ENCODE data around the gene GSX2. TPM values are rescaled to one million over a fixed set of nuclear protein-coding genes. Genes with fewer than 3 reads are reported as not detected.

The GSX2 gene
- total RNA-seq, 1 experiment from 2014 or later = not detected

DNA sequence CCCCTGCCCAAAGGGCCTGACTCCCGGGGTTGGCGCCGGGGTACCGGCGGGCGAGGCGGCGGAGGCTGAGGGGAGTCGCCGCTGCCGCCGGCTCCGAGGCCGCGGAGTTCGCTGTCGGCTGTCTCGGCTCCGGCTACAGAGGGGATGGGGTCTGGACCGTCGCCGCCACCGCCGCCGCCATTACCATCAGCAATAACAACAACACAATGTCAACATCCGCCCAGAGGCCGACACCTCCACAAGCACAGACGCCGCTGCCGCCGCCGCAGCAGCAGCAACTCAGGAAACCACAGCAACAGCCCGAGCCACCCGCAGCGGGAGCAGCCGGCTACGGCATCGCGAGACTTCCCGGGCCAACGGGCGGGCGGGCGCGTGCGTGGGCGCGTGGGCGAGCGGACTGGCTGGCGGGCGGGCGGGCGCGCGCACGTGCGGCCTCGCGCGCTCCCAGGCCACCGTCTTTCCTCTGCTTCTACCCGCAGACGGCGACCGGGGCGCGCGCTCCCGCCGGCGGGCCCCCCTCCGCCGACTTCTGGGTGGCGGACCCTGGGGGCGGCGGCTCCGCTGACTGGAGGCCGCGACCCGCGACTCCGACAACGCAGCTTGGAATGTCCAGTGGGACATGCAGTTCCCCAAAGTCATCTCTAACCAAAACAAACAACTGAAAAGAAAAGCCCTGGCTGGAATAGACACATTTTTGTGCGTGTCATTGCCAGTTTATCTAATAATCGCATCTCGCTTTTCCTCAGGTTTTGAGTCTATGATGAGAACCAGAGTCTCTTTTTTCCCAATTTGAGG is 35.4 kb upstream of the GSX2 start, which contains the start of gene CHIC2:
Gene CHIC2, minus strand, starts transcription at position 289 of the 795 bp plus-strand sequence. CDS start 305 bp downstream, outside the sequence.
- Histone ChIP-seq H3K27ac (peak within 1 kb of the TSS; percentile 99), H3K9me3 (replicated peaks) (no peaks in the 10 kb centered on the region), H3K4me1 (replicated peaks) (peaks cover 38% of the 10 kb centered on the region), H3K36me3 (peaks cover 24% of the 10 kb centered on the region), H3K27me3 (replicated peaks) (no peaks in the 10 kb centered on the region), H3K4me3 (peak within 1 kb of the TSS; percentile 96)
- peak; percentile 97 to 99 for DNase-seq (ENCODE audit: low read depth in 1 of 2, low spot score in 2 of 2)

GRCh38 chr4:54065282-54066087 is 34.5 kb upstream of the GSX2 start:
- Histone ChIP-seq H3K27ac (peak overlapping the region; percentile 99), H3K27me3 (replicated peaks) (no peaks in the 10 kb centered on the region), H3K36me3 (peaks cover 21% of the 10 kb centered on the region), H3K9me3 (replicated peaks) (no peaks in the 10 kb centered on the region), H3K4me1 (replicated peaks) (peaks cover 38% of the 10 kb centered on the region), H3K4me3 (peak overlapping the region; percentile 96)
- peak; percentile 72 to 87 for DNase-seq (ENCODE audit: low read depth in 1 of 2, low spot score in 2 of 2)

- H3K27ac ChIP-seq = peak overlapping the region; percentile 99
- no peaks in the 10 kb centered on the region for H3K27me3 ChIP-seq (replicated peaks)
- no peak for DNase-seq (ENCODE audit: low read depth in 1 of 2, low spot score in 2 of 2)
- H3K4me1 ChIP-seq (replicated peaks) = peaks cover 38% of the 10 kb centered on the region
- H3K4me3 ChIP-seq = no peak overlapping the region
- H3K9me3 ChIP-seq (replicated peaks) = no peaks in the 10 kb centered on the region
- H3K36me3 ChIP-seq = peaks cover 21% of the 10 kb centered on the region
These were observed 33.9 kb upstream of the GSX2 start for GRCh38 chr4:54066088-54066415.

GRCh38 chr4:54066718-54067129 is 33.2 kb upstream of the GSX2 start:
- DNase-seq (ENCODE audit: low read depth in 1 of 2, low spot score in 2 of 2) = peak in 1 of 2 experiments; percentile 36
- peak overlapping the region; percentile 99 for H3K27ac ChIP-seq
- no peaks in the 10 kb centered on the region for H3K9me3 ChIP-seq (replicated peaks)
- H3K36me3 ChIP-seq = peaks cover 21% of the 10 kb centered on the region
- H3K4me1 ChIP-seq (replicated peaks) = peaks cover 38% of the 10 kb centered on the region
- no peaks in the 10 kb centered on the region for H3K27me3 ChIP-seq (replicated peaks)
- H3K4me3 ChIP-seq = no peak overlapping the region

DNA sequence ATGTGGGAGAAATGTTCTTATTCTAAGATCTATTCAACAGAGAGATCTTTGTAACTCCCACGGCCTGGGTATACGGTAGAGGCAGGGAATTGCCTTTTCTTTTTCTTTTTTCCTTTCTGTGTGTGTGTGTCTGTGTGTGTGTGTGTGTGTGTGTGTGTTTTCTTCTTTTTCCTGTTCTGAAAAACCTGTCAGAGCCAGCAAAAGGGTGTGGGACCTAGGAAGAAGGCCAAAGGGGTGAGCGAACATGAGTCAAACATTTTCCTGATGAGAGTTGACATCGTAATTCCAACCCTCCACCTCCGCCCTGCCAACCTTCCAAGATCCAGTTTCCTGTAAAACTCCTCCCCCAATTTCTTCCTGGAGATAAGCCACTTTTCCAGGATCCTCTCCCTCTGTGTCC is 32.8 kb upstream of the GSX2 start:
- no peaks in the 10 kb centered on the region for H3K27me3 ChIP-seq (replicated peaks)
- peaks cover 38% of the 10 kb centered on the region for H3K4me1 ChIP-seq (replicated peaks)
- H3K36me3 ChIP-seq = peaks cover 21% of the 10 kb centered on the region
- peak overlapping the region; percentile 99 for H3K27ac ChIP-seq
- peak; percentile 54 to 61 for DNase-seq (ENCODE audit: low read depth in 1 of 2, low spot score in 2 of 2)
- H3K4me3 ChIP-seq = no peak overlapping the region
- H3K9me3 ChIP-seq (replicated peaks) = no peaks in the 10 kb centered on the region

- no peak overlapping the region for H3K4me3 ChIP-seq
- peak overlapping the region; percentile 64 for H3K27ac ChIP-seq
- no peaks in the 10 kb centered on the region for H3K27me3 ChIP-seq (replicated peaks)
- no peaks in the 10 kb centered on the region for H3K9me3 ChIP-seq (replicated peaks)
- H3K36me3 ChIP-seq = no peaks in the 10 kb centered on the region
- H3K4me1 ChIP-seq (replicated peaks) = peaks cover 61% of the 10 kb centered on the region
- peak; percentile 77 to 80 for DNase-seq (ENCODE audit: low read depth in 1 of 2, low spot score in 2 of 2)
These were observed 26.6 kb upstream of the GSX2 start for GRCh38 chr4:54073271-54073880.

DNA sequence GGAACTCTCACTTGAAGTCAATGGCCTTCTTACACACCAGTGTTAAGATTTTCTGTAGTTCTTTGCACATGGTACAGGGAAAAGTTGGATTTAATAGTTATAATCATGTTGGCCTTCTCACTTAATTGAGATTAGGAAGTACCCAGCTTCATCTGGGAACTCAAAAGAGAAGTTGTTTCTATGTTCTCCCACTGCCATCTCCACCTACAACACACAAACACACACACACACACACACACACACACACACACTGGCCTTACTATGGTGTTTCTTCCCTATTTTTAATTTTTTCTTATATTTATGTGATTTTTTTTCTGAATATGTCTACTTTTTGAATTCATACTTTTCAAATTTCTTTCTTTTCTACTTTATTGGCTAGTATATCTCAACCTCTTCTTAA is 25.6 kb upstream of the GSX2 start:
- no peak for DNase-seq (ENCODE audit: low read depth in 1 of 2, low spot score in 2 of 2)
- Histone ChIP-seq H3K36me3 (no peaks in the 10 kb centered on the region), H3K4me3 (no peak overlapping the region), H3K27me3 (replicated peaks) (no peaks in the 10 kb centered on the region), H3K9me3 (replicated peaks) (no peaks in the 10 kb centered on the region), H3K27ac (peak overlapping the region; percentile 64), H3K4me1 (replicated peaks) (peaks cover 71% of the 10 kb centered on the region)

DNA sequence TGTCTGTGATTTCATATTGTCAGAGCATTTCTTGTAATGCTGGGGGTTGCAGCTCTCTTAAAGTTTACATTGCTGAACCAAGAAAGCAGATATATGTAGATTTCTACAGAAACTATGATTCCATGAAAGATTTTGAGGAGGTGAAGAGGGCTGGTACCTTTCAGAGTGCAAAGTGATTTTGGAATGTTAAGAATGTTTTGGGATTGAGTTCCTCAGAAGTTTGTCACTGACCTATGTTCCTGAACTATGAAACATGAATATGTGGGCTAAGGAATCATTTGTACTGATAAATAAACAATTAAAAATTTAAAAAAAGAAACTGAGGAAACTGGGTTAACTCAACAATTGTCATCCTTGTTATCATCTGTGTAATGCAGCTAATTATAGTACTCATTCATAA is 23.3 kb upstream of the GSX2 start:
- Histone ChIP-seq H3K9me3 (replicated peaks) (no peaks in the 10 kb centered on the region), H3K4me1 (replicated peaks) (peaks cover 79% of the 10 kb centered on the region), H3K4me3 (no peak overlapping the region), H3K27me3 (replicated peaks) (no peaks in the 10 kb centered on the region), H3K27ac (peak overlapping the region; percentile 65), H3K36me3 (no peaks in the 10 kb centered on the region)
- DNase-seq (ENCODE audit: low read depth in 1 of 2, low spot score in 2 of 2) = peak in 1 of 2 experiments; percentile 63

- no peaks in the 10 kb centered on the region for H3K9me3 ChIP-seq (replicated peaks)
- peak in 1 of 2 experiments; percentile 57 for DNase-seq (ENCODE audit: low read depth in 1 of 2, low spot score in 2 of 2)
- H3K4me1 ChIP-seq (replicated peaks) = peaks cover 83% of the 10 kb centered on the region
- H3K36me3 ChIP-seq = no peaks in the 10 kb centered on the region
- no peak overlapping the region for H3K4me3 ChIP-seq
- H3K27ac ChIP-seq = peak overlapping the region; percentile 65
- no peaks in the 10 kb centered on the region for H3K27me3 ChIP-seq (replicated peaks)
These were observed 22.2 kb upstream of the GSX2 start for GRCh38 chr4:54077812-54078211.

DNA sequence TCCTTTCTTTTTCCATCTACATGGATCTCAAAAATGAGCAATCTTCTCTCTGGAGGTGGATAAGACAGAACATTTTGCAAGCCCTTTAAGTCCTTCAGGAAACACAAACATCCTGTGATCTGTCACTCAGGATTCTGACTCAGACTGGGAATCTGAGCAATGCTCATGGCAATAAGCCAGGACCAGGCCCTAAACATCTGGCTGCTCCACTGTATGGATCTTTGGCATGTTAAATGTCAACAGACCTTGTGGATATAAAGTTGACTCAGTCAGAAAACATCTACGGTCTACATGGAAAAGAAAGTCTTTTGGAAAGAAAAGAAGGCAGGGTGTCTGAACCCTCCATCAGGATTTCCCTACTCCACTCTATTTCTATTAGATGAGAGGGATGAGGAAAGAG is 17.8 kb upstream of the GSX2 start:
- peaks cover 63% of the 10 kb centered on the region for H3K4me1 ChIP-seq (replicated peaks)
- no peaks in the 10 kb centered on the region for H3K36me3 ChIP-seq
- peak; percentile 94 for DNase-seq (ENCODE audit: low read depth in 1 of 2, low spot score in 2 of 2)
- no peaks in the 10 kb centered on the region for H3K27me3 ChIP-seq (replicated peaks)
- no peak overlapping the region for H3K4me3 ChIP-seq
- H3K27ac ChIP-seq = peak overlapping the region; percentile 64
- no peaks in the 10 kb centered on the region for H3K9me3 ChIP-seq (replicated peaks)

DNA sequence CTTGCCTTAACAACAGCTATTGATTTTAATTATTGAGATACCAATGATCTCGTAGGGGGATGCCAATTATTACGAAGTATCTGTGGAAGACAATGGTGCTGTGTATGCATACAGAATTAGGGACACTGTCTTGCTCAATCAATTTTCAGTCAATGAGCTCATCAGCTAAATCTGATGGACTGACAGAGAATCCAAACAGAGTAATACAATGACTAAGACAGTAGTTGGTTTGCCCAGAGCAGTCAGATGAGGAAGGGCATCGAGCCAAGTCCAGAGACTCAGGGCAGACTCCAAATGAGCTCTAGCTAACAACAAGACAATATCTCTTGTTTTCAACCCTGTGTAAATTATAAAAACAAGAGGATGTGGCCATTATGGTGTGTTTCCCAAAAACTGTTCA is 14.7 kb upstream of the GSX2 start:
- peak; percentile 69 to 80 for DNase-seq (ENCODE audit: low read depth in 1 of 2, low spot score in 2 of 2)
- peaks cover 40% of the 10 kb centered on the region for H3K4me1 ChIP-seq (replicated peaks)
- H3K27me3 ChIP-seq (replicated peaks) = no peaks in the 10 kb centered on the region
- no peak overlapping the region for H3K4me3 ChIP-seq
- H3K36me3 ChIP-seq = no peaks in the 10 kb centered on the region
- peak overlapping the region; percentile 36 for H3K27ac ChIP-seq
- no peaks in the 10 kb centered on the region for H3K9me3 ChIP-seq (replicated peaks)

- Histone ChIP-seq H3K9me3 (replicated peaks) (no peaks in the 10 kb centered on the region), H3K36me3 (no peaks in the 10 kb centered on the region), H3K27ac (no peak overlapping the region), H3K27me3 (replicated peaks) (no peaks in the 10 kb centered on the region), H3K4me3 (no peak overlapping the region), H3K4me1 (replicated peaks) (peaks cover 25% of the 10 kb centered on the region)
- DNase-seq (ENCODE audit: low read depth in 1 of 2, low spot score in 2 of 2) = no peak
These were observed 10.1 kb upstream of the GSX2 start for GRCh38 chr4:54089875-54090274.

DNA sequence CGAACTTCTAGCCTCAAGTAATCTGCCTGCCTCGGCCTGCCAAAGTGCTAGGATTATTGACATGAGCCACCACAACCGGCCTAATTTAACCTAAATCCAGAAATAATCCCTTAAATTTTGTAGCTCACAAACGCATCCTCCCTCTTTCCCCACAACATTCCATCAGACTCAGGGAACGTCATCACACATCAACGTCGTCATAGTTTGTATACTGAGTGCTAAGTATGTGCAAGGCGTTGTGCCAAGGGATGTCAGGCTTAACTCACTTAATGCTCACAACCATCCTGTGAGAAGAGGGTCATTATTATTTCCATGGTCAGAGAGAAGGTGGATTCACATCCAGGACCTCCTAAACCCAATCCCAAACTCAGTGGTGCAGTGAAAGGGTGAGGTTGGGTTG is 9.6 kb upstream of the GSX2 start:
- Histone ChIP-seq H3K4me3 (no peak overlapping the region), H3K9me3 (replicated peaks) (no peaks in the 10 kb centered on the region), H3K27me3 (replicated peaks) (no peaks in the 10 kb centered on the region), H3K36me3 (no peaks in the 10 kb centered on the region), H3K4me1 (replicated peaks) (peaks cover 20% of the 10 kb centered on the region), H3K27ac (no peak overlapping the region)
- DNase-seq (ENCODE audit: low read depth in 1 of 2, low spot score in 2 of 2) = no peak
